Activated T-cell treated with anti-CD3 and anti-CD28 coated beads, Interleukin-2, amount 50 U/mL, for 24 hours (primary cell): ENCODE measurements around the gene KCTD13.

ENCODE experiments used
- DNase-seq: peaks from one replicate; pipeline ENCODE4 v3.0.0-alpha.2; 2020
- H3K27ac Mint-ChIP-seq: 2 replicates; pipeline ENCODE4 v1.8.0; 2020; ENCODE audit warnings: mild to moderate bottlenecking, mixed read lengths
- H3K27me3 Mint-ChIP-seq: 2 replicates; pipeline ENCODE4 v1.8.0; 2020; ENCODE audit warnings: mixed read lengths
- H3K36me3 Mint-ChIP-seq: 2 replicates; pipeline ENCODE4 v1.8.0; 2020; ENCODE audit warnings: low read depth, mixed read lengths
- H3K4me1 Mint-ChIP-seq: 2 replicates; pipeline ENCODE4 v1.8.0; 2020; ENCODE audit warnings: low read depth, mixed read lengths
- H3K4me3 Mint-ChIP-seq: 2 replicates; pipeline ENCODE4 v1.8.0; 2020; ENCODE audit warnings: mild to moderate bottlenecking, moderate library complexity, mixed read lengths
- H3K9me3 Mint-ChIP-seq: 2 replicates; pipeline ENCODE4 v1.8.0; 2020; ENCODE audit warnings: mixed read lengths

The KCTD13 gene

DNA sequence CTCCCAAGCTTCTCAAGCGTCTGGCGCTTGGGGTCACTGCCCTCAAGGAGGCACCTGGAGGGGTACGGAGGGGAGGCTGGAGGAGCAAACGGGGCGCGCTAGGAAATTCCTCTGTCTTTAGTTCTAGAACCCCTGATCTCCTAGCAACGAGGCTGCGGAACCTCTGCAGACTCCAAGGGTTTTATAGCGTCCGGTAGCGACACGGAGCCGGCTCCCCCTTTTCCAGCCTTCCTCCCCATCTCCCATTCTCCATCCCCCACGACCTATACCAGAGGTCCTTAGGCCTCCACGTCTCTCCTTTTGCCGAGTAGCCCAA is 62.4 kb downstream of the KCTD13 start:
- H3K36me3 Mint-ChIP-seq = peaks cover 31% of the 10 kb centered on the region
- H3K4me3 Mint-ChIP-seq = peak overlapping the region; percentile 88
- DNase-seq = no peak
- peak overlapping the region; percentile 100 for H3K27ac Mint-ChIP-seq
- H3K9me3 Mint-ChIP-seq = no peaks in the 10 kb centered on the region
- H3K4me1 Mint-ChIP-seq = peaks cover 21% of the 10 kb centered on the region
- H3K27me3 Mint-ChIP-seq = no peaks in the 10 kb centered on the region

GRCh38 chr16:29862884-29863668 is 63.0 kb downstream of the KCTD13 start, which contains the start of gene CDIPT:
TSS of gene CDIPT (minus strand) at chr16:29863226. CDS start at chr16:29862857, 369 bp downstream.
- peak within 1 kb of the TSS; percentile 88 for H3K4me3 Mint-ChIP-seq
- H3K27ac Mint-ChIP-seq = peak within 1 kb of the TSS; percentile 100
- no peaks in the 10 kb centered on the region for H3K27me3 Mint-ChIP-seq
- no peaks in the 10 kb centered on the region for H3K9me3 Mint-ChIP-seq
- H3K36me3 Mint-ChIP-seq = peaks cover 36% of the 10 kb centered on the region
- H3K4me1 Mint-ChIP-seq = peaks cover 23% of the 10 kb centered on the region
- peak; percentile 93 for DNase-seq

DNA sequence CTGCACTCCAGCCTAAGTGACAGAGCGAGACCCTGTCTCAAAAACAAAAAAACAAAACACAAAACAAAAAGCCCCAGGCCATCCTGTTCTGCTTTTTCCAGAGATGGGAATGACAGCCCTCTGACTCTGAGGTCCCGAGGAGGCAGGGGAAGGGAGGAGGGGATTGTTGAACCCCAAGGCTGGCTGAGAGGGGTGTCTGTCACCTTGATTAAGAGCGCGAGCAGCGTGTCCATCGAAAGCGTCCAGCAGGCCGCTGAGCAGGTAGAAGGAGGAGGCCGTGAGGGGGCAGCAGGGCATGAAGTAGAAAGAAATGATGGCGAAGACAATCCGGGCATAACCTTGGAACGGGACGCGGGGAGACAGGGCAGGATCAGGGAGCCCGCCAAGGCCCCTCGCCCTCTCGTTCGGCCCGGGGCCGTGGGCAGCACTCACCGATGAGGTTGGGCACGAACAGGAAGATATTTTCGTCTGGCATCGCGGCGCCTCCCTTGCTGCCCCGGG is 63.6 kb downstream of the KCTD13 start:
- Mint-ChIP-seq H3K36me3 (peaks cover 41% of the 10 kb centered on the region), H3K9me3 (no peaks in the 10 kb centered on the region), H3K4me1 (peaks cover 23% of the 10 kb centered on the region), H3K27me3 (no peaks in the 10 kb centered on the region), H3K4me3 (peak overlapping the region; percentile 88), H3K27ac (peak overlapping the region; percentile 100)
- DNase-seq = no peak

GRCh38 chr16:29860218-29860617 is 65.8 kb downstream of the KCTD13 start:
- Mint-ChIP-seq H3K4me1 (peaks cover 23% of the 10 kb centered on the region), H3K36me3 (peaks cover 44% of the 10 kb centered on the region), H3K9me3 (no peaks in the 10 kb centered on the region), H3K27ac (no peak overlapping the region), H3K27me3 (no peaks in the 10 kb centered on the region), H3K4me3 (no peak overlapping the region)
- no peak for DNase-seq

GRCh38 chr16:29858974-29859373 is 67.1 kb downstream of the KCTD13 start:
- Mint-ChIP-seq H3K4me3 (no peak overlapping the region), H3K4me1 (peaks cover 23% of the 10 kb centered on the region), H3K27ac (no peak overlapping the region), H3K36me3 (peaks cover 44% of the 10 kb centered on the region), H3K9me3 (no peaks in the 10 kb centered on the region), H3K27me3 (no peaks in the 10 kb centered on the region)
- DNase-seq = no peak

- peaks cover 44% of the 10 kb centered on the region for H3K36me3 Mint-ChIP-seq
- H3K9me3 Mint-ChIP-seq = no peaks in the 10 kb centered on the region
- H3K4me1 Mint-ChIP-seq = peaks cover 20% of the 10 kb centered on the region
- no peak overlapping the region for H3K27ac Mint-ChIP-seq
- H3K27me3 Mint-ChIP-seq = no peaks in the 10 kb centered on the region
- H3K4me3 Mint-ChIP-seq = no peak overlapping the region
- DNase-seq = no peak
These were observed 67.7 kb downstream of the KCTD13 start for GRCh38 chr16:29858149-29858849.

- H3K4me1 Mint-ChIP-seq = peaks cover 20% of the 10 kb centered on the region
- no peak overlapping the region for H3K4me3 Mint-ChIP-seq
- no peaks in the 10 kb centered on the region for H3K9me3 Mint-ChIP-seq
- H3K27me3 Mint-ChIP-seq = no peaks in the 10 kb centered on the region
- DNase-seq = no peak
- H3K27ac Mint-ChIP-seq = peak overlapping the region; percentile 37
- H3K36me3 Mint-ChIP-seq = peaks cover 40% of the 10 kb centered on the region
These were observed 68.8 kb downstream of the KCTD13 start for GRCh38 chr16:29857133-29857760.
